ENCODE results near the gene NIPAL1.

GRCh38 chr4:48047896-48048295 is 31.3 kb downstream of the NIPAL1 start:
- no peak for TF ChIP-seq POLR2AphosphoS5 (IDR thresholded peaks at IDR 0.05)
- TF ChIP-seq CTCF (IDR thresholded peaks at IDR 0.05 in 8 of 11, conservative IDR thresholded peaks at IDR 0.05 in 3 of 11), result no peak

Data from spleen (tissue), 7 donors.